ENCODE data around the gene MYO15A.

- no peak for TF ChIP-seq POLR2AphosphoS5 (IDR thresholded peaks at IDR 0.05)
- TF ChIP-seq, protein P1, sequence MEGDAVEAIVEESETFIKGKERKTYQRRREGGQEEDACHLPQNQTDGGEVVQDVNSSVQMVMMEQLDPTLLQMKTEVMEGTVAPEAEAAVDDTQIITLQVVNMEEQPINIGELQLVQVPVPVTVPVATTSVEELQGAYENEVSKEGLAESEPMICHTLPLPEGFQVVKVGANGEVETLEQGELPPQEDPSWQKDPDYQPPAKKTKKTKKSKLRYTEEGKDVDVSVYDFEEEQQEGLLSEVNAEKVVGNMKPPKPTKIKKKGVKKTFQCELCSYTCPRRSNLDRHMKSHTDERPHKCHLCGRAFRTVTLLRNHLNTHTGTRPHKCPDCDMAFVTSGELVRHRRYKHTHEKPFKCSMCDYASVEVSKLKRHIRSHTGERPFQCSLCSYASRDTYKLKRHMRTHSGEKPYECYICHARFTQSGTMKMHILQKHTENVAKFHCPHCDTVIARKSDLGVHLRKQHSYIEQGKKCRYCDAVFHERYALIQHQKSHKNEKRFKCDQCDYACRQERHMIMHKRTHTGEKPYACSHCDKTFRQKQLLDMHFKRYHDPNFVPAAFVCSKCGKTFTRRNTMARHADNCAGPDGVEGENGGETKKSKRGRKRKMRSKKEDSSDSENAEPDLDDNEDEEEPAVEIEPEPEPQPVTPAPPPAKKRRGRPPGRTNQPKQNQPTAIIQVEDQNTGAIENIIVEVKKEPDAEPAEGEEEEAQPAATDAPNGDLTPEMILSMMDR (IDR thresholded peaks at IDR 0.05), result no peak
These were observed 27.8 kb downstream of the MYO15A start for GRCh38 chr17:18136357-18136756.
